HTERT RPE-1 (cell line): Measurements from ENCODE around the gene PWP1.

Source experiments
- in situ Hi-C: fragments of 300-500 bp; cut with MboI; formaldehyde crosslinking; loops from 4 replicates; pipeline ENCODE4 v1.14.3; 2020; ENCODE audit warnings: low sequenced_read_pairs

The PWP1 gene

GRCh38 chr12:107685360-107686248 is at the start of gene PWP1:
Gene PWP1, plus strand, starts transcription at chr12:107685799. Its CDS starts 101 bp downstream, at chr12:107685900.
- in situ Hi-C loops, result no loop called here

GRCh38 chr12:107641154-107641553 is 44.4 kb upstream of the PWP1 start:
- in situ Hi-C loops, result no loop called here

- in situ Hi-C loops, result no loop called here
Observed at GRCh38 chr12:107642240-107642639, 43.4 kb upstream of the PWP1 start.

GRCh38 chr12:107645630-107646333 is 39.8 kb upstream of the PWP1 start:
- in situ Hi-C loops, result no loop called here

GRCh38 chr12:107646436-107646835 is 39.2 kb upstream of the PWP1 start:
- in situ Hi-C loops, result no loop called here

GRCh38 chr12:107649661-107650061 is 35.9 kb upstream of the PWP1 start:
- in situ Hi-C loops, result no loop called here

GRCh38 chr12:107650977-107651376 is 34.6 kb upstream of the PWP1 start:
- in situ Hi-C loops, result no loop called here

GRCh38 chr12:107651571-107652449 is 33.8 kb upstream of the PWP1 start:
- in situ Hi-C loops, result no loop called here

GRCh38 chr12:107653519-107653918 is 32.1 kb upstream of the PWP1 start:
- in situ Hi-C loops, result no loop called here

- in situ Hi-C loops, result no loop called here
Observed at GRCh38 chr12:107654873-107655272, 30.7 kb upstream of the PWP1 start.

- in situ Hi-C loops, result no loop called here
Observed at GRCh38 chr12:107655281-107656065, 30.1 kb upstream of the PWP1 start.

GRCh38 chr12:107656302-107656701 is 29.3 kb upstream of the PWP1 start:
- in situ Hi-C loops, result no loop called here

- in situ Hi-C loops, result no loop called here
Observed at GRCh38 chr12:107657133-107657532, 28.5 kb upstream of the PWP1 start.

GRCh38 chr12:107657621-107658020 is 28.0 kb upstream of the PWP1 start:
- in situ Hi-C loops, result no loop called here

- in situ Hi-C loops, result no loop called here
Observed at GRCh38 chr12:107660235-107660634, 25.4 kb upstream of the PWP1 start.

GRCh38 chr12:107660861-107661415 is 24.7 kb upstream of the PWP1 start:
- in situ Hi-C loops, result no loop called here

- in situ Hi-C loops, result no loop called here
Observed at GRCh38 chr12:107661830-107662229, 23.8 kb upstream of the PWP1 start.

- in situ Hi-C loops, result no loop called here
Observed at GRCh38 chr12:107662484-107662883, 23.1 kb upstream of the PWP1 start.

- in situ Hi-C loops, result no loop called here
Observed at GRCh38 chr12:107663277-107663676, 22.3 kb upstream of the PWP1 start.

- in situ Hi-C loops, result no loop called here
Observed at GRCh38 chr12:107666009-107666408, 19.6 kb upstream of the PWP1 start.
